MM.1S (cell line): ENCODE measurements around the gene SYK.

Source experiments
- DNase-seq: peaks from one replicate; pipeline ENCODE4 v3.0.0-alpha.2; 2015
- H2AFZ ChIP-seq: fragments of 300-600 bp; sonication (generic); 2 replicates; pipeline ENCODE4 v1.6.0; 2016; ENCODE audit warnings: antibody characterized with exemption, low read length
- H3F3A ChIP-seq: fragments of 300-600 bp; sonication (generic); 2 replicates; pipeline ENCODE4 v1.6.1; 2016; ENCODE audit warnings: mild to moderate bottlenecking, antibody characterized with exemption, low read length, moderate library complexity, mixed read lengths; ENCODE audit not compliant: insufficient read depth
- H3K27ac ChIP-seq: fragments of 300-600 bp; sonication (generic); 2 replicates; pipeline ENCODE4 v1.5.1; 2016; ENCODE audit warnings: mild to moderate bottlenecking, low read length
- H3K27me3 ChIP-seq: fragments of 300-600 bp; sonication (generic); replicated peaks from 2 replicates; pipeline ENCODE4 v1.6.0; 2016; ENCODE audit warnings: low read length; ENCODE audit not compliant: insufficient read depth
- H3K36me3 ChIP-seq: fragments of 300-600 bp; sonication (generic); replicated peaks from 2 replicates; pipeline ENCODE4 v1.6.1; 2016; ENCODE audit warnings: mild to moderate bottlenecking, low read length, mixed read lengths; ENCODE audit not compliant: insufficient read depth
- H3K4me1 ChIP-seq: fragments of 300-600 bp; sonication (generic); 2 replicates; pipeline ENCODE4 v1.6.1; 2016; ENCODE audit warnings: low read length, mixed read lengths
- H3K4me2 ChIP-seq: fragments of 300-600 bp; sonication (generic); 2 replicates; pipeline ENCODE4 v1.6.0; 2016; ENCODE audit warnings: low read depth, low read length
- H3K4me3 ChIP-seq: fragments of 300-600 bp; sonication (generic); 2 replicates; pipeline ENCODE4 v1.5.1; 2016; ENCODE audit warnings: low read length, mixed read lengths
- H3K79me2 ChIP-seq: fragments of 300-600 bp; sonication (generic); 2 replicates; pipeline ENCODE4 v1.6.1; 2016; ENCODE audit warnings: mixed run types, low read length, mixed read lengths
- H3K9ac ChIP-seq: fragments of 300-600 bp; sonication (generic); 2 replicates; pipeline ENCODE4 v1.6.1; 2016; ENCODE audit warnings: low read length, mixed read lengths
- H3K9me2 ChIP-seq: fragments of 300-600 bp; sonication (generic); replicated peaks from 2 replicates; pipeline ENCODE4 v1.6.1; 2016; ENCODE audit warnings: mild to moderate bottlenecking, low read length, mixed read lengths; ENCODE audit not compliant: insufficient read depth
- H3K9me3 ChIP-seq: fragments of 300-600 bp; sonication (generic); replicated peaks from 2 replicates; pipeline ENCODE4 v1.6.1; 2016; ENCODE audit warnings: mild to moderate bottlenecking, low read length, mixed read lengths; ENCODE audit not compliant: insufficient read depth
- H4K20me1 ChIP-seq: fragments of 300-600 bp; sonication (generic); 2 replicates; pipeline ENCODE4 v1.6.1; 2016; ENCODE audit warnings: mild to moderate bottlenecking, low read length, moderate library complexity, mixed read lengths; ENCODE audit not compliant: insufficient read depth
- EZH2 ChIP-seq: fragments of 300-600 bp; sonication (generic); optimal IDR thresholded peaks from 2 replicates; pipeline ENCODE3; 2017; ENCODE audit warnings: low read depth, mild to moderate bottlenecking, antibody characterized with exemption, low read length, mixed read lengths
- EZH2phosphoT487 ChIP-seq: fragments of 300-600 bp; sonication (generic); IDR thresholded peaks from 2 replicates; pipeline ENCODE4 v1.6.1; 2018; ENCODE audit warnings: antibody characterized with exemption, low read length
- TF ChIP-seq, protein P1 (sequence below): fragments of 300-600 bp; sonication (generic); IDR thresholded peaks from 2 replicates; pipeline ENCODE4 v1.5.1; 2016; ENCODE audit warnings: antibody characterized with exemption, low read length, mixed read lengths

Gene SYK

DNA sequence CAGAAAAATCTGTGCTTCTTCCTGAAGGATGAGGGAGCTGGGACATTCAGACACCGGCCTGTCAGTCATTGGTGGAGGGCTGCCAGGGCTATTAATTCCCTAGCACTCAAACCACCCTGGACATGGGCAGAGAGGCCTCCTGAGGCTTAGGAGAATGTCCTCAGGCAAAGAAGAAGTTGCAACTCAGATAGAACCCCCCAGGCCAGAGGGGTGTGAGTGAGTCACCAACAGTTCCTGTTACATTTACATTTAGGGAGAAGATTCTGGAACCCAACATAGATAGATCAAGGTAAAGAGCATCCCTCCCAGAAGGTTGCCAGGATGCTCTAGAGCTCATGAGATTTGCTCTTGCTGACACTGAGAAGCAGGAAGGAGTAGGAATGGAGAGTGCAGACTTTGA lies 29.2 kb upstream of the SYK start:
- H4K20me1 ChIP-seq = no peaks in the 10 kb centered on the region
- no peaks in the 10 kb centered on the region for H3K9me3 ChIP-seq
- no peak for DNase-seq
- no peak overlapping the region for H3K4me3 ChIP-seq
- no peak overlapping the region for H3K4me2 ChIP-seq
- H3K79me2 ChIP-seq = no peaks in the 10 kb centered on the region
- H2AFZ ChIP-seq = no peak overlapping the region
- no peaks in the 10 kb centered on the region for H3K9me2 ChIP-seq
- H3K4me1 ChIP-seq = peaks cover 30% of the 10 kb centered on the region
- no peak overlapping the region for H3K9ac ChIP-seq
- no peak for TF ChIP-seq EZH2phosphoT487
- TF ChIP-seq, protein P1, sequence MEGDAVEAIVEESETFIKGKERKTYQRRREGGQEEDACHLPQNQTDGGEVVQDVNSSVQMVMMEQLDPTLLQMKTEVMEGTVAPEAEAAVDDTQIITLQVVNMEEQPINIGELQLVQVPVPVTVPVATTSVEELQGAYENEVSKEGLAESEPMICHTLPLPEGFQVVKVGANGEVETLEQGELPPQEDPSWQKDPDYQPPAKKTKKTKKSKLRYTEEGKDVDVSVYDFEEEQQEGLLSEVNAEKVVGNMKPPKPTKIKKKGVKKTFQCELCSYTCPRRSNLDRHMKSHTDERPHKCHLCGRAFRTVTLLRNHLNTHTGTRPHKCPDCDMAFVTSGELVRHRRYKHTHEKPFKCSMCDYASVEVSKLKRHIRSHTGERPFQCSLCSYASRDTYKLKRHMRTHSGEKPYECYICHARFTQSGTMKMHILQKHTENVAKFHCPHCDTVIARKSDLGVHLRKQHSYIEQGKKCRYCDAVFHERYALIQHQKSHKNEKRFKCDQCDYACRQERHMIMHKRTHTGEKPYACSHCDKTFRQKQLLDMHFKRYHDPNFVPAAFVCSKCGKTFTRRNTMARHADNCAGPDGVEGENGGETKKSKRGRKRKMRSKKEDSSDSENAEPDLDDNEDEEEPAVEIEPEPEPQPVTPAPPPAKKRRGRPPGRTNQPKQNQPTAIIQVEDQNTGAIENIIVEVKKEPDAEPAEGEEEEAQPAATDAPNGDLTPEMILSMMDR = no peak
- TF ChIP-seq EZH2 = no peak
- no peak overlapping the region for H3K27ac ChIP-seq
- H3K27me3 ChIP-seq = no peaks in the 10 kb centered on the region
- H3K36me3 ChIP-seq = no peaks in the 10 kb centered on the region
- H3F3A ChIP-seq = peaks cover 25% of the 10 kb centered on the region

DNA sequence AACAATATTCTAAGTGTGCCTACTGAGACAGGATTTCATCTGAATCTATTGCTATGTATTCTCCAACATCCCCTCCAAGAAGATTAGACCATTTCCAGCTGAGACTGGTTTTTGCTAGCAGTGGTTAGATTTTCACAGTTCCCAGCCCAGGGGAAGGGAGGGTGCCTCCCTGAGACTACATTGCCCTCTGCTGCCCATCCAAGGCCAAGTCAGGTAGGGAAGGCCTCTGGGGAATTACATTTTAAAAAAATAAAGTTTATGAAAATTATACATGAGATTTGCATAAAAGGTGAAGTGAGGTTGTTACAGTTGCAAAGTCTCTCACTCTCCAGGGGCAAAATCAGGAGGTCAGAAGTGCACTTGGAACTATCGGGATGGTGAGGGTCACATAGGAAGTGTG lies 28.0 kb upstream of the SYK start:
- peaks cover 25% of the 10 kb centered on the region for H3F3A ChIP-seq
- H3K9ac ChIP-seq = peak overlapping the region; percentile 14; the same call in 1 of the 2 replicates
- no peaks in the 10 kb centered on the region for H3K27me3 ChIP-seq
- TF ChIP-seq, protein P1 = peak; percentile 76
- no peak for TF ChIP-seq EZH2
- no peak overlapping the region for H3K4me3 ChIP-seq
- peak overlapping the region; percentile 20; the same call in 1 of the 2 replicates for H3K4me2 ChIP-seq
- no peaks in the 10 kb centered on the region for H3K9me2 ChIP-seq
- no peaks in the 10 kb centered on the region for H4K20me1 ChIP-seq
- H2AFZ ChIP-seq = peak overlapping the region; percentile 28; the same call in 1 of the 2 replicates
- DNase-seq = peak; percentile 48
- H3K36me3 ChIP-seq = no peaks in the 10 kb centered on the region
- H3K27ac ChIP-seq = peak overlapping the region; percentile 77
- H3K9me3 ChIP-seq = no peaks in the 10 kb centered on the region
- no peaks in the 10 kb centered on the region for H3K79me2 ChIP-seq
- H3K4me1 ChIP-seq = peaks cover 30% of the 10 kb centered on the region

DNA sequence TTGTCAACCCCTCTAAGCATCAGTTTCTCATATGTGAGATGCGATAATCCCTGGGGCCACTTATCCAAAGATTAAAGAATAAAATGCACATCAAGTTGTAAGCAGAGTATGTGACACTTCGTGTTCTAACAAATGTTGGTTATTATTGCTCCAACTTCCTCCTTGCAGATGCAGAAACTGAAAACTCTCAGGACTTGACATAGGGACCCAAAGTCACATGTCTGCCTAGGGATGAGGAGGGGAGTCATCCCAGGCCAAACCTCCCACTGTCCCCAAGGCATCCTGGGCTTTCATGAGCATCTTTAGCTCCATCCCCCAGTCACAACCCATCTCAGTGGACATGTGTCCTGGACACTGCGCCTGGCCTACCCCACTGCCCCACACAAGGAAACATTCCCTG lies 27.5 kb upstream of the SYK start:
- DNase-seq = no peak
- Histone ChIP-seq H3K4me1 (peaks cover 30% of the 10 kb centered on the region), H3K36me3 (no peaks in the 10 kb centered on the region), H3K79me2 (no peaks in the 10 kb centered on the region), H3K9me2 (no peaks in the 10 kb centered on the region), H3K27ac (peak overlapping the region; percentile 77), H4K20me1 (no peaks in the 10 kb centered on the region), H3K4me2 (peak overlapping the region; percentile 20), H3K4me3 (no peak overlapping the region), H3K9ac (peak overlapping the region; percentile 14), H2AFZ (peak overlapping the region; percentile 28; the same call in 1 of the 2 replicates), H3K9me3 (no peaks in the 10 kb centered on the region), H3F3A (peaks cover 25% of the 10 kb centered on the region), H3K27me3 (no peaks in the 10 kb centered on the region)
- no peak for TF ChIP-seq EZH2phosphoT487

- no peaks in the 10 kb centered on the region for H3K79me2 ChIP-seq
- H3K27ac ChIP-seq = peak overlapping the region; percentile 77
- H3F3A ChIP-seq = peaks cover 25% of the 10 kb centered on the region
- H3K36me3 ChIP-seq = no peaks in the 10 kb centered on the region
- H3K9ac ChIP-seq = no peak overlapping the region; the same call in 1 of the 2 replicates
- 0 out of 2 replicates have a peak overlapping the region, but pooled peaks have one; percentile 28 for H2AFZ ChIP-seq
- H3K9me3 ChIP-seq = no peaks in the 10 kb centered on the region
- H3K4me2 ChIP-seq = peak overlapping the region; percentile 20
- H3K4me1 ChIP-seq = peaks cover 30% of the 10 kb centered on the region
- TF ChIP-seq, protein P1 = peak; percentile 55
- TF ChIP-seq EZH2phosphoT487 = no peak
- DNase-seq = peak; percentile 96
- H3K9me2 ChIP-seq = no peaks in the 10 kb centered on the region
- H3K4me3 ChIP-seq = no peak overlapping the region
- no peaks in the 10 kb centered on the region for H3K27me3 ChIP-seq
- no peaks in the 10 kb centered on the region for H4K20me1 ChIP-seq
Observed at GRCh38 chr9:90774682-90775081, 26.9 kb upstream of the SYK start.
